ACHN (cell line): ENCODE data around the gene NYAP1.
"Not testable (repeated sequence)": the region's sequence is repeated elsewhere in the genome, so short reads cannot be mapped to it uniquely, and the experiment has no call there.

Source experiments
- DNase-seq: peaks from one replicate; pipeline ENCODE4 v3.0.0-alpha.2; 2015
- in situ Hi-C: cut with HindIII; loops from 2 replicates; pipeline ENCODE4 v1.10.0; 2017; ENCODE audit warnings: low sequenced_read_pairs, low pct_ligation_motif_present, low pct_unique_long_range_greater_than_20kb

NYAP1 gene

GRCh38 chr7:100483722-100484672 is at the start of gene NYAP1:
Gene NYAP1, plus strand, starts transcription at chr7:100483927. Its CDS starts 1,385 bp downstream, at chr7:100485312.
- in situ Hi-C loops = no loop called here

GRCh38 chr7:100434297-100435144 is 49.2 kb upstream of the NYAP1 start:
- DNase-seq = no peak
- in situ Hi-C loops = no loop called here

More at GRCh38 chr7:100483722-100484672, at the start of gene NYAP1:
- peak; percentile 64 for DNase-seq

GRCh38 chr7:100435401-100436304 is 48.1 kb upstream of the NYAP1 start:
- peak; percentile 50 for DNase-seq
- in situ Hi-C loops = no loop called here

GRCh38 chr7:100437150-100438100 is 46.3 kb upstream of the NYAP1 start:
- DNase-seq = no peak
- in situ Hi-C loops = no loop called here

- in situ Hi-C loops = no loop called here
- DNase-seq = no peak
Measured at GRCh38 chr7:100438172-100438571, 45.6 kb upstream of the NYAP1 start.

- DNase-seq, in situ Hi-C loops: not testable (repeated sequence)
Measured at GRCh38 chr7:100438731-100439130, 45.0 kb upstream of the NYAP1 start.

GRCh38 chr7:100439244-100439643 is 44.5 kb upstream of the NYAP1 start:
- in situ Hi-C loops, DNase-seq: not testable (repeated sequence)

GRCh38 chr7:100441641-100442535 is 41.8 kb upstream of the NYAP1 start:
- in situ Hi-C loops = no loop called here
- no peak for DNase-seq

GRCh38 chr7:100443096-100443840 is 40.5 kb upstream of the NYAP1 start:
- no peak for DNase-seq
- in situ Hi-C loops = no loop called here

GRCh38 chr7:100444311-100445278 is 39.1 kb upstream of the NYAP1 start:
- in situ Hi-C loops = no loop called here
- no peak for DNase-seq

GRCh38 chr7:100446040-100446439 is 37.7 kb upstream of the NYAP1 start:
- in situ Hi-C loops = no loop called here
- no peak for DNase-seq

- in situ Hi-C loops, DNase-seq: not testable (repeated sequence)
Measured at GRCh38 chr7:100447363-100447762, 36.4 kb upstream of the NYAP1 start.

GRCh38 chr7:100449190-100449795 is 34.4 kb upstream of the NYAP1 start:
- no peak for DNase-seq
- in situ Hi-C loops = no loop called here

- in situ Hi-C loops = no loop called here
- DNase-seq = no peak
Measured at GRCh38 chr7:100452513-100452912, 31.2 kb upstream of the NYAP1 start.
